Urothelium cell line (cell line): ENCODE measurements around the gene SLC6A11.

Source experiments
- DNase-seq: peaks from one replicate; pipeline ENCODE4 v3.0.0; 2011; ENCODE audit warnings: low spot score, mixed read lengths
- FAIRE-seq: peaks from 2 replicates; lab custom pipeline; 2011; peaks lifted over from hg19 to GRCh38; lab: Jason Lieb, UNC

SLC6A11 gene

DNA sequence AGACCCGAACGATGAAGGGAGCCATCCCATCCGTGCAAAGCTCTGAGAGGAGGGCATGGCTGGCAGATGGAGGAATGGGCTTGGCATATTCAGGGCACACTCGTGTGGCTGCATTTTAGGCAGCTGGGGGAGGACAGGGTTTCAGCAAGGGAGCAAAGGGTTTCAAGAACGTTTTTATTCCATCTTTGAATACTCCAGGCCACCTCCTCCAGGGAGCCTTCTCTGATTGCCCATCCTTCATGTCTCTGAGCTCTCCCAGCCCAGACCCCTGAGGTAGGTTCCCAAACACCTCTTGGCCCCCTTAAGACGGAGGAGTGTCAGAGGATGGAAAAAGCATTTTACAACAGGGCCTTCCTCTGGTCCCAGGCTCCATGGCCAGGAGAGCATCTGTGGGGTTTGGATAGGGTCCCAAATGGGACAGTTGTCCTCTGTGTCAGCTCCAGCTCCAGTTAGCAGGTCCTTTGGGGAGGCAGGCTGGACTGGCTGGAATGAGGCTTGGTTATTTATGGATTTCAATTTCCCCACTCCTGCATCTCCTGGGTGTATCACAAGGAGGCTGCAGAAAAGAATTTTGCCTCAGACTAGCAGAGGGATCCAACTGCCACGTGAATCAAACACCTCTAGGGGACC lies 158.8 kb downstream of the SLC6A11 start:
- no peak for FAIRE-seq
- no peak for DNase-seq

DNA sequence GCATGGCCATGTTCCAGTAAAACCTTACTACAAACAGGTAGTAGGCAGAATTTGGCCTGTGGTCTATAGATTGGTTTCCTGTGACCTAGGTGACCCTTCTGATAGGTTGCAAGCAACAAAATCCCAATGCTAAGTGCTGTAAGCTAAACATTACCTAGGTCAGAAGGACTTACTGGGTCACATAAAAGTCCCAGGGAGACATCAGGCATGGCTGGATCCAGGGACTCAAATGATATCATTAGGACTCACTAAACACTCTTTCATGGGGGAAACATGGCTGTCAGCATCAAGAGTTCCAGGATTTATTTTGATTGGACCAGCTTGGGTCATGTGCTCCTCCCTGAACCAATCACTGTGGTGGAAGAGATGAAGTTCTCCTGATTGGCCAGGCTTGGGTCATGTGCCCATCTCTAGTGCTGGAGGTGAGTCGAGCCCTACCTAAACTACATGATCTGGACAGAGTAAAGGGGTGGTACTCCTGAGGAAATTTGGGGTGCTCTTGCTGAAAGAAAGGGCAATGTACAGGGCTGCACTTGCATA lies 159.7 kb downstream of the SLC6A11 start:
- FAIRE-seq (no peak), DNase-seq (no peak)

DNA sequence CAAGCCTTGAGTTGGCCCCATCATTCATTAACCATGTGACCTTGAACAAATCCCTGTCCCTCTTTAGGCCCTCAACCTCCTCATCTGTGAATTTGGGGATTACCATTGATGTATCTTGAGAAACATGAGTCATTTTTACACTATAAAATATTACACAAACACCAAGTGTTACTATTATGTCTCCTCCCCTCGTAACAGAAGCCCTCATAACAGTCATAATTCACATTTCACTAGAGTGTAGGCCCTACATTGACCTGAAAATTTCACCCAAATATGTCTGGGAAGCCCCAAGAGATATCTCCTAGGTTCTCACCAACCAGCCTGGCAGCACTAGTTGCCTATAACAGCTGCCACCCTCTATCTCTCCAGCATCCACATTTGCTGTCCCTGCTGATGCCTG lies 160.7 kb downstream of the SLC6A11 start:
- FAIRE-seq: no peak
- no peak for DNase-seq

DNA sequence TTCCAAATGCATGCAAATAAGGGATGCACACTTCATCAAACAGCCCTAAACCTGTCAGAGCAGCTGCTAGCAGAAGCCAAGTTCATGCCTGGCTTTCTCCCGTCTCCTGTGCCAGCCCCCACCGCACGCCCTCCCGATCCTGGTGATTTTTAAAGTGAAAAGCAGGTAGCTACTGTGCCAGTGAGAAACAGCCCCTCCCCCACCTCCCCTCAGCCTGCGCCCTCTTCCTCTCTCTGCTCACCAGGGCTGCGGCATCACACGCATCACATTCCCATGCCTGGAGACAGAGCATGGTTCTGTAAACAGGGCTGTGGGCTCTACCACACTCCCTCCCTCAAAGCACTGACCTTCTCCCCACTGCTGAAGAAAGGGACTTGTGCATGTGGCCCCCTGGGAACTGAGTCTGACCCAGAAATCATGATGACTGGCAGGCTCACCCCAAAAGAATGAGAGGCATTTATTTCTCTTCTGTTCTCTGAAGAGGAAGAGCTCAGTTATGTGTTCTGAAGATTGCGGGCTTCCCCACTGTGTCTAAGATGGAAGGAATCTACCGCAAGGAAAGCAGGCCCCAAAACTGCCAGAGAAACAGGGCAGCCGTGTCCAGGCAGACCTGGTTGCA lies 162.0 kb downstream of the SLC6A11 start:
- FAIRE-seq (peak; percentile 20), DNase-seq (peak; percentile 48)

DNA sequence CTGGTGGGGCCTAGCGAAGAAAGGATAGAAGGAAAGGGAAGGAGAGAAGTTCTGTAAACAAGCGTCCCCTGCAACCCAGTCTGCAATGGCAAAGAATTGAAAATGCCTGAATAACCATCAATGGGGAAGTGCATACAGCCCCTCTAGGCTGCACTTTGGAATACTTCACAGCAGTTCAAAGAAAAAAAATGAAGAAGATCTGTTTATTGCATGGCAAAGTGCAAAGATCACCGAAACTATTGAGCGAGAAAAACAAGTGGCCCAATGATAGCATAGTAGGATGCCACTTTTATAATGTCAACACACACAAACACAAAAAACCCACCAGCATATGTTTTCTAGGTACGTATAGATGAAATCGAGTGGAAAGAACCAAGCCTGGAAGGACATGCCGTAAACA lies 162.9 kb downstream of the SLC6A11 start:
- DNase-seq: no peak
- FAIRE-seq: no peak

DNA sequence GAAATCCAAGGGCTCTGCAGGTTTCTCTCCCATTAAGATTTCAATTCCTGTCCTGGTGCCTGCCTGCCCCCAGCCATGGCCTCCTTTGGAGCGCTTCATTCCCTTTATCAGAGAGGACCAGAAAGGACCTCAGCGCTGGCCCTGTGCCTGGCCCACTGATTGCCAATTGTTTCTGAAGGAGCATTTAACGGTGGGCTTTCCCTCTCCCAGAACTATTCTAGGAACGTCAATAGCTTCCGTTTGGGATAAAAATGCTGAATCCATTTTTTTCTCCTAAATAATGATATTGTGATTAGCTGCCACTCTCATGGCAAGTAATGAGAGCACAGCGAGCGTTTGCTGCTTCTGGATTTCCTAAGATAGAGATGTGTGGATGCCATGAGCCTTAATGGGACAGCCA lies 164.3 kb downstream of the SLC6A11 start:
- no peak for DNase-seq
- FAIRE-seq: no peak

DNA sequence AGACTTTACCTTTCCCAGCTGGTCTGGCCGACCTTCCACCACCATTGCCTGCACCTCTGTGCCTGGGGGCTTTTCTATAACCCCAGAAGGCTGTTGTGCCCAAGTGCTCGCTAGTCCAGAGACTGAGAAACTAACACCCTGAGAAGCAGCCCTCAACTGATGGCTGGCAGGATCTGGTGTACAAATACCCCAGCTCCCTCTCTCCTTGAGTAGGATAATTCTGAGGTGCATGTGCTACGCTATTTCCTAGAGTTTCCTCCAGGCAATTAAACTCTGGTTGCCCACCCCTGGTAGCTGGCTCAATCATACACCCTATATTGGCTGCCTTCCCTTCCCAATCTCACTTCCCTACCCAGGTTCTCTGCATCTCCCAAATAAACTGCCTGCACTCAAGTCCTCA lies 165.0 kb downstream of the SLC6A11 start:
- FAIRE-seq (no peak), DNase-seq (no peak)

DNA sequence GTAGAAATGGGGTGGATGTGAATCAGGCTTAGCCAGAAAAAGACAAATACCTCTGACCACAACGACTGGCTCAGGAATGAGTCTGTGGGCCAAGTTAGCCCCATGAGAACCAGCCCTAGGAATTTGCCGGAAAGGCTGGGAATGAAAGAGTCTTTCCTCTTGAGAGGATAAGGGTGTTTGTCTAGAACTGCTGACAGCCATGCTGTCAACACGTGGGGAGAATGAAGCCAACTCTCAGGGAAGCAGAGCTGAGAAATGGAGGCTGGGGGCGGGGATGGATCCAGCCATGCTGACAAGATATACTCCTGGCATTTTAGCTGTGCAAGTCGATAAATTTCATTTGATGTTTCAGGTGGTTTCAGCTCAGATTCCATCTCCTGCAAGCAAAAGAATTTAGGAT lies 165.9 kb downstream of the SLC6A11 start:
- DNase-seq (peak; percentile 68), FAIRE-seq (no peak)

DNA sequence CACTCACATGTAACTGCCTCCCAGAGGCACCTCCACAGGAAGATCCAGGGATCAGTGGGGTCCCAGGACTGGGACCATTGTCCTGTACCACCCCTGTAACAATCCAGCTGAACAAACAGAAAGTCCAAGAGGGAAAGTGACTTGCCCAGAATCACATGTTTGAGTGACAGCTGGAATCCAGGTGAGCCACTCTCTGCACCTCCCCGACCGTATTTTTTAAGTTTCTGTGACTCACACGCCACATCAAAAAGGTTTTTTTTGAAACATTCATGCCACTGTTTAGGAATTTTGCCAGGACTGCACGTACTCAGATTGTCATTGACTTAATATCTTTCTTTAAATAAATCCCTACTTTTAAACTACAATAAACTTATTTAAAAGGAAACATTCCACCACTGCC lies 166.8 kb downstream of the SLC6A11 start:
- FAIRE-seq (no peak), DNase-seq (peak; percentile 63)

DNA sequence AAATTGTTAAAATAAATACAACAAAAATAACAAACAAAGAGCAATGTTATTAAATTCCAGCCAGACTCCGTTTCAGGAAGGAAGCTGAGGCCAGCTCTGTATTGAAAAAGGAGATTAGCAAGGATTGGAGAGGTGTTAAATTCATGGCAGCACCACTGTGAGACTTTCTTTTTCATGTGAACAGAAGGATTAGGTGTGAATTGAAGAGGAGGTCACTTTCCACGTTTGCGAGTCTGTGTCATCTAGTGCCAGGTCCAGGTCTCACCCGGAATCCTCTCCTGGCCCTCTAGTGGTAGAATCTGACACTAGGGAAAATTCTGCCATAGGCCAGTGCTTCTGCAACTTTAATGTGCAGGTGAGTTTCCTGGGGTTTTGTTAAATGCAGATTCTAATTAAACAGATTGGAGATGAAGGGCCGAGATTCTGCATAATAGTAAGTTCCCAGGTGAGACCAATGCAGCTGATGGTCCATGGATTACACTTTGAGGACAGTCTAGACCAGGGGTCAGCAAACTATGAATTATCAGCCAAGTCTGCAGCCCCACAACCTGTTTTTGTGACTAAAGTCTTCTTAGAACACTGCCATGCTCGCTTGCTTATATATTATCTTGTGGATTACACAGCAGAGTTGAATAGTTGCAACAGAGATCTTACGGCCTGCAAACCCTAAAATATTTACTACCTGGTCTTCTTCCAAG lies 167.3 kb downstream of the SLC6A11 start:
- FAIRE-seq (no peak), DNase-seq (peak; percentile 84)

DNA sequence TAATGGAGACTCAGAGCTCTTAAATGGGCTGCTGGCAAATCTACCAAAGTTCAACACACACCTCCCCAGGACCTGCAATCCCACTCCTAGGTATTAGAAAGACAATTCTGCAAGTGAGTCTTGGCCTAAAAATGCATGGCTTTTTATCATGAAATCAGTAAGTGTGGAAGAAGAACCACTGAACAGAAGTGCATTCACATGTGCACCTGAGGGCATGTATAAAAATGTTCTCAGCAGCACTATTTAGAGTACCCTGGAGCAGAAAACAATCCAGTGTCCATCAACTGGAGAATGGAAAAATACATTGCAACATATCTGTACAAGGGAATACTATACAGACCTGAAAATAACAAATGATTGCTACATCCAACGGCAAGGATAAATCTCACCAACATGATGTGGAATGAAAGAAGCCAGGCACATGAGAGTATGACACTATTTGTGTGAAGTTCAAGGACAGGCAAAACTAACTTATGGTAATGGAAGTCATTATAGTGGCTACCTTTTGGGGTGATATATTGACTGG lies 168.4 kb downstream of the SLC6A11 start:
- FAIRE-seq: no peak
- DNase-seq: no peak

DNA sequence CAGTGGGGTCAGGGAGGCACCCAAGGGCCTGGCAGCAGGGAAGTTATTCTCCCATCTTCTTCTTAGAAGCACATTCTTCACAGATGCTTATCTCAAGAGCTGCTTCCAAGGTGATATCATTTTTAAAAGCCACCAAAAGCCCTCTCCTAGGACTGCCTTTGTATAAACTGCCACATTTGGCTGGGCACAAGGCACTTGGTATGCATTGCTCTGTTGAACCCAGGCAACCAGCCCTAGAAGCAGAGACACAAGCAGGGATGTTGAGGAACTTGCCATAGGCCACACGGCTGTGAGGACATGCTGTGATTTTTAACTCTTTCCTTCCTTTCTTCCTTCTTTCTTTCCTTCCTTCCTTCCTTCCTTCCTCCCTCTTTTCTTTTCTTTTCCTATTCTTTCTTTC lies 169.2 kb downstream of the SLC6A11 start:
- DNase-seq: no peak
- no peak for FAIRE-seq

DNA sequence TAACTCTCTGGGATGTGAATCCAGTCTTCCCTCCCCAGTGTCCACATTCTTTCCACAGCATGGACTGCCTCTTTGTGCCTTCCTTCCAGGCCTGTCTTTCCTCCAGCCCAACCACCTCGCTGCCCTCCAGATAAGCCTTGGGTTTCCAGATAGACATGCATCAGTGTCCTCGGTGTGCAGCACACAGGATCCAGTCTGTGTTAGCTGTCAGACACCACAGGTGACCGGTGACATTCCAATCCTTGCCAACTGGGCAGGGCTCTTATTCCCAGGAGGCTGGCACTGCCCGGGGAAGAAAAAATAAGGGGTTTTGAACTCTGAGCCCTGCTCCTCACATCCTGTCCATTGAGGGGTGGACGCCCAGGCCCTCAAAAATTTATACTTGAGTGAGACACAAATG lies 170.6 kb downstream of the SLC6A11 start:
- FAIRE-seq (no peak), DNase-seq (no peak)

DNA sequence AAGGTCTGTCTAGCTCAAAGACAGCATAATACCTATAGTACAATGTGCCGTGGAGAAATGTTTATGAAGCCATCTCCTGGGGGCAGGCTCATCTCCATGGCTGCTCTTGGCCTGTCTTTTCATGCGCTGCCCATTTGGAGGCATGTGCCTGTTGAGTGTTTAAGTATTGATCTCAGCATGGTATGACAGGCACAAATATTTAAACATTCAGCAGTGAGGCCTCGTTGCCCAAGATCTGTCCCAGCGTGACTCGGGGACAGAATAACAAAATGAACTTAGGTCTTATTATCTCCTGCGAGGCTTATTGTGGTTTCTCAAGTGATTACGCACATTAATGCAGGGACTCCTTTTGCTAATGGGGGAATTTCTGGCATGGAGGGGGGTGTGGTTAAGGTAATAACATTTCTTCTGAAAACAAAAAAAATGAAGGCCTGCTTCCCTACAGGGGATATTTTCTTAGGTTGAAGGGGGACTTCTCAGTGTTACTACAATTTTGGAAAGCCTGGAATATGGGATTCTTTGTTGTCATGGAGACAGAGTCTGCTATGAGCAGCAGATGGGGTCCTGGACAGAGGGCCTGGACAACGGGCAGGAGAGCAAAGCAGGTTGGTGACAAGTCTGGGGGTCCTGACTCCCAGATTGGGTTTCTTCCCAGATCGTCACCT lies 172.1 kb downstream of the SLC6A11 start:
- DNase-seq: no peak
- no peak for FAIRE-seq

DNA sequence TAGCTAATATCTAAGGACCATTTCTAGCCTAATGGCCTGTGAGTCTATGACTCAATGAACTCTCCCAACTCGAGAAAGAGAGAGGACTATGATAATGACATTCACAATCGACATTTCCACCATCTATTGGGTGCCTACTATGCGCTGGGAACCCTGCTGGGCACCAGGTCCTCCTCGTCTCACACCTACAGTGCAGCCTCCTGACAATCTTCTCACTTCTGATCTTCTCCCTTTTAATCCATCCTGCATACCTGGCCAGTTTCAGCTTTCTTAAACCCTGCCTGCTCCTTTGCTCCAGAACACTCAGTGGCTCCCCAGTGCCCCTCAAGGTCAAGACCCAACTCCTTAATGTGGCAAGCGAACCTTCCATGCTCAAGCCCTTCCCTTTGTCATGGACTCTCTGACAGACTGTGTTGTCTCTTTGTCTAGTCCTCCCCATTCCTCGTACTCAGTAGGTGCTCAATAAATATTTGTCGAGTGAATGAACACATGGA lies 173.0 kb downstream of the SLC6A11 start:
- no peak for FAIRE-seq
- no peak for DNase-seq
